ENCODE measurements around the gene SPATA3. TPM values are rescaled to one million over a fixed set of nuclear protein-coding genes. Genes with fewer than 3 reads are reported as not detected.

SPATA3 gene
- total and polyA plus RNA-seq, 2 experiments from 2014 or later = not detected

DNA sequence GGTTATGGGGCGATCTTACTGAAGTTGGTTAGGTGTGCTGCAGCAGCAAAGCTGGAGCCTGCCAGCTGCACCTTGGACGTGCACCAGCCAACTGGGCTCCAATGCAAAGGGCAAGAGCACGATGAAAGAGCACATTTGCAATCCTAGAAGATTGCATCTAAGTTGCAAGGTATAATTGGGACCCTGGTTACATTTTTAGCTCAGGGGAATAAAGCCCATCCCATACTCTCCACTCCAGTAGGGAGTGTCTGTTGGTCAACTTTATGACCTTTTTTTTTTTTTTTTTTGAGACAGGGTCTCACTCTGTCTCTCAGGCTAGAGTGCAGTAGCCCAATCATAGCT is 48.7 kb upstream of the SPATA3 start:
- H3K4me3 ChIP-seq = no peak overlapping the region
- H3K4me1 ChIP-seq (ENCODE audit: insufficient read depth) = no peaks in the 10 kb centered on the region
- H3F3A ChIP-seq (replicated peaks; ENCODE audit: low read depth) = no peaks in the 10 kb centered on the region
- no peak overlapping the region for H3K27ac ChIP-seq (ENCODE audit: low read depth)
- H4K20me1 ChIP-seq (replicated peaks; ENCODE audit: insufficient read depth) = no peaks in the 10 kb centered on the region
- Mint-ChIP-seq H3K27ac (no peak overlapping the region), H3K27me3 (ENCODE audit: insufficient read depth, low read depth, poor library complexity) (peaks cover 9% of the 10 kb centered on the region), H3K9me3 (no peaks in the 10 kb centered on the region), H3K4me1 (no peaks in the 10 kb centered on the region), H3K36me3 (ENCODE audit: low read depth) (no peaks in the 10 kb centered on the region), H3K4me3 (no peak overlapping the region)
- H2AFZ ChIP-seq = peak overlapping the region; percentile 72; the same call in 1 of the 2 replicates
- ATAC-seq = no peak
- TF ChIP-seq, protein P1, sequence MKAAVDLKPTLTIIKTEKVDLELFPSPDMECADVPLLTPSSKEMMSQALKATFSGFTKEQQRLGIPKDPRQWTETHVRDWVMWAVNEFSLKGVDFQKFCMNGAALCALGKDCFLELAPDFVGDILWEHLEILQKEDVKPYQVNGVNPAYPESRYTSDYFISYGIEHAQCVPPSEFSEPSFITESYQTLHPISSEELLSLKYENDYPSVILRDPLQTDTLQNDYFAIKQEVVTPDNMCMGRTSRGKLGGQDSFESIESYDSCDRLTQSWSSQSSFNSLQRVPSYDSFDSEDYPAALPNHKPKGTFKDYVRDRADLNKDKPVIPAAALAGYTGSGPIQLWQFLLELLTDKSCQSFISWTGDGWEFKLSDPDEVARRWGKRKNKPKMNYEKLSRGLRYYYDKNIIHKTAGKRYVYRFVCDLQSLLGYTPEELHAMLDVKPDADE (IDR thresholded peaks at IDR 0.05) = no peak
- TF ChIP-seq CREB1 (CRISPR knock-in tag; IDR thresholded peaks at IDR 0.05; ENCODE audit: low read depth) = no peak
- TF ChIP-seq, protein P2, sequence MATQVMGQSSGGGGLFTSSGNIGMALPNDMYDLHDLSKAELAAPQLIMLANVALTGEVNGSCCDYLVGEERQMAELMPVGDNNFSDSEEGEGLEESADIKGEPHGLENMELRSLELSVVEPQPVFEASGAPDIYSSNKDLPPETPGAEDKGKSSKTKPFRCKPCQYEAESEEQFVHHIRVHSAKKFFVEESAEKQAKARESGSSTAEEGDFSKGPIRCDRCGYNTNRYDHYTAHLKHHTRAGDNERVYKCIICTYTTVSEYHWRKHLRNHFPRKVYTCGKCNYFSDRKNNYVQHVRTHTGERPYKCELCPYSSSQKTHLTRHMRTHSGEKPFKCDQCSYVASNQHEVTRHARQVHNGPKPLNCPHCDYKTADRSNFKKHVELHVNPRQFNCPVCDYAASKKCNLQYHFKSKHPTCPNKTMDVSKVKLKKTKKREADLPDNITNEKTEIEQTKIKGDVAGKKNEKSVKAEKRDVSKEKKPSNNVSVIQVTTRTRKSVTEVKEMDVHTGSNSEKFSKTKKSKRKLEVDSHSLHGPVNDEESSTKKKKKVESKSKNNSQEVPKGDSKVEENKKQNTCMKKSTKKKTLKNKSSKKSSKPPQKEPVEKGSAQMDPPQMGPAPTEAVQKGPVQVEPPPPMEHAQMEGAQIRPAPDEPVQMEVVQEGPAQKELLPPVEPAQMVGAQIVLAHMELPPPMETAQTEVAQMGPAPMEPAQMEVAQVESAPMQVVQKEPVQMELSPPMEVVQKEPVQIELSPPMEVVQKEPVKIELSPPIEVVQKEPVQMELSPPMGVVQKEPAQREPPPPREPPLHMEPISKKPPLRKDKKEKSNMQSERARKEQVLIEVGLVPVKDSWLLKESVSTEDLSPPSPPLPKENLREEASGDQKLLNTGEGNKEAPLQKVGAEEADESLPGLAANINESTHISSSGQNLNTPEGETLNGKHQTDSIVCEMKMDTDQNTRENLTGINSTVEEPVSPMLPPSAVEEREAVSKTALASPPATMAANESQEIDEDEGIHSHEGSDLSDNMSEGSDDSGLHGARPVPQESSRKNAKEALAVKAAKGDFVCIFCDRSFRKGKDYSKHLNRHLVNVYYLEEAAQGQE (IDR thresholded peaks at IDR 0.05; ENCODE audit: unreplicated experiment) = no peak
- TF ChIP-seq, protein P3, sequence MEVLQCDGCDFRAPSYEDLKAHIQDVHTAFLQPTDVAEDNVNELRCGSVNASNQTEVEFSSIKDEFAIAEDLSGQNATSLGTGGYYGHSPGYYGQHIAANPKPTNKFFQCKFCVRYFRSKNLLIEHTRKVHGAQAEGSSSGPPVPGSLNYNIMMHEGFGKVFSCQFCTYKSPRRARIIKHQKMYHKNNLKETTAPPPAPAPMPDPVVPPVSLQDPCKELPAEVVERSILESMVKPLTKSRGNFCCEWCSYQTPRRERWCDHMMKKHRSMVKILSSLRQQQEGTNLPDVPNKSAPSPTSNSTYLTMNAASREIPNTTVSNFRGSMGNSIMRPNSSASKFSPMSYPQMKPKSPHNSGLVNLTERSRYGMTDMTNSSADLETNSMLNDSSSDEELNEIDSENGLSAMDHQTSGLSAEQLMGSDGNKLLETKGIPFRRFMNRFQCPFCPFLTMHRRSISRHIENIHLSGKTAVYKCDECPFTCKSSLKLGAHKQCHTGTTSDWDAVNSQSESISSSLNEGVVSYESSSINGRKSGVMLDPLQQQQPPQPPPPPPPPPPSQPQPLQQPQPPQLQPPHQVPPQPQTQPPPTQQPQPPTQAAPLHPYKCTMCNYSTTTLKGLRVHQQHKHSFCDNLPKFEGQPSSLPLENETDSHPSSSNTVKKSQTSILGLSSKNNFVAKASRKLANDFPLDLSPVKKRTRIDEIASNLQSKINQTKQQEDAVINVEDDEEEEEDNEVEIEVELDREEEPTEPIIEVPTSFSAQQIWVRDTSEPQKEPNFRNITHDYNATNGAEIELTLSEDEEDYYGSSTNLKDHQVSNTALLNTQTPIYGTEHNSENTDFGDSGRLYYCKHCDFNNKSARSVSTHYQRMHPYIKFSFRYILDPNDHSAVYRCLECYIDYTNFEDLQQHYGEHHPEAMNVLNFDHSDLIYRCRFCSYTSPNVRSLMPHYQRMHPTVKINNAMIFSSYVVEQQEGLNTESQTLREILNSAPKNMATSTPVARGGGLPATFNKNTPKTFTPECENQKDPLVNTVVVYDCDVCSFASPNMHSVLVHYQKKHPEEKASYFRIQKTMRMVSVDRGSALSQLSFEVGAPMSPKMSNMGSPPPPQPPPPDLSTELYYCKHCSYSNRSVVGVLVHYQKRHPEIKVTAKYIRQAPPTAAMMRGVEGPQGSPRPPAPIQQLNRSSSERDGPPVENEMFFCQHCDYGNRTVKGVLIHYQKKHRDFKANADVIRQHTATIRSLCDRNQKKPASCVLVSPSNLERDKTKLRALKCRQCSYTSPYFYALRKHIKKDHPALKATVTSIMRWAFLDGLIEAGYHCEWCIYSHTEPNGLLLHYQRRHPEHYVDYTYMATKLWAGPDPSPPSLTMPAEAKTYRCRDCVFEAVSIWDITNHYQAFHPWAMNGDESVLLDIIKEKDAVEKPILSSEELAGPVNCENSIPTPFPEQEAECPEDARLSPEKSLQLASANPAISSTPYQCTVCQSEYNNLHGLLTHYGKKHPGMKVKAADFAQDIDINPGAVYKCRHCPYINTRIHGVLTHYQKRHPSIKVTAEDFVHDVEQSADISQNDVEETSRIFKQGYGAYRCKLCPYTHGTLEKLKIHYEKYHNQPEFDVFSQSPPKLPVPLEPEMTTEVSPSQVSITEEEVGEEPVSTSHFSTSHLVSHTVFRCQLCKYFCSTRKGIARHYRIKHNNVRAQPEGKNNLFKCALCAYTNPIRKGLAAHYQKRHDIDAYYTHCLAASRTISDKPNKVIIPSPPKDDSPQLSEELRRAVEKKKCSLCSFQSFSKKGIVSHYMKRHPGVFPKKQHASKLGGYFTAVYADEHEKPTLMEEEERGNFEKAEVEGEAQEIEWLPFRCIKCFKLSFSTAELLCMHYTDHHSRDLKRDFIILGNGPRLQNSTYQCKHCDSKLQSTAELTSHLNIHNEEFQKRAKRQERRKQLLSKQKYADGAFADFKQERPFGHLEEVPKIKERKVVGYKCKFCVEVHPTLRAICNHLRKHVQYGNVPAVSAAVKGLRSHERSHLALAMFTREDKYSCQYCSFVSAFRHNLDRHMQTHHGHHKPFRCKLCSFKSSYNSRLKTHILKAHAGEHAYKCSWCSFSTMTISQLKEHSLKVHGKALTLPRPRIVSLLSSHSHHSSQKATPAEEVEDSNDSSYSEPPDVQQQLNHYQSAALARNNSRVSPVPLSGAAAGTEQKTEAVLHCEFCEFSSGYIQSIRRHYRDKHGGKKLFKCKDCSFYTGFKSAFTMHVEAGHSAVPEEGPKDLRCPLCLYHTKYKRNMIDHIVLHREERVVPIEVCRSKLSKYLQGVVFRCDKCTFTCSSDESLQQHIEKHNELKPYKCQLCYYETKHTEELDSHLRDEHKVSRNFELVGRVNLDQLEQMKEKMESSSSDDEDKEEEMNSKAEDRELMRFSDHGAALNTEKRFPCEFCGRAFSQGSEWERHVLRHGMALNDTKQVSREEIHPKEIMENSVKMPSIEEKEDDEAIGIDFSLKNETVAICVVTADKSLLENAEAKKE (CRISPR knock-in tag; IDR thresholded peaks at IDR 0.05) = no peak
- no peak for TF ChIP-seq POLR2AphosphoS5 (IDR thresholded peaks at IDR 0.05; ENCODE audit: low read depth)
- TF ChIP-seq JUNB (IDR thresholded peaks at IDR 0.05; ENCODE audit: unreplicated experiment) = no peak
- no peak for TF ChIP-seq EZH2phosphoT487 (IDR thresholded peaks at IDR 0.05; ENCODE audit: unreplicated experiment)
- TF ChIP-seq NANOG (IDR thresholded peaks at IDR 0.05; ENCODE audit: borderline replicate concordance) = no peak
- no peak overlapping the region for H3K4me2 ChIP-seq
- H3K9me2 ChIP-seq (ENCODE audit: insufficient read depth) = no peaks in the 10 kb centered on the region
- H3K36me3 ChIP-seq (ENCODE audit: insufficient read depth) = no peaks in the 10 kb centered on the region
- no peaks in the 10 kb centered on the region for H3K27me3 ChIP-seq (ENCODE audit: insufficient read depth)
- H3K79me2 ChIP-seq (replicated peaks; ENCODE audit: insufficient read depth) = no peaks in the 10 kb centered on the region
- no peak for DNase-seq (ENCODE audit: low spot score)
